ENCODE data around the gene VRK2.
"Not testable (repeated sequence)": the region's sequence is repeated elsewhere in the genome, so short reads cannot be mapped to it uniquely, and the experiment has no call there.

Gene VRK2

DNA sequence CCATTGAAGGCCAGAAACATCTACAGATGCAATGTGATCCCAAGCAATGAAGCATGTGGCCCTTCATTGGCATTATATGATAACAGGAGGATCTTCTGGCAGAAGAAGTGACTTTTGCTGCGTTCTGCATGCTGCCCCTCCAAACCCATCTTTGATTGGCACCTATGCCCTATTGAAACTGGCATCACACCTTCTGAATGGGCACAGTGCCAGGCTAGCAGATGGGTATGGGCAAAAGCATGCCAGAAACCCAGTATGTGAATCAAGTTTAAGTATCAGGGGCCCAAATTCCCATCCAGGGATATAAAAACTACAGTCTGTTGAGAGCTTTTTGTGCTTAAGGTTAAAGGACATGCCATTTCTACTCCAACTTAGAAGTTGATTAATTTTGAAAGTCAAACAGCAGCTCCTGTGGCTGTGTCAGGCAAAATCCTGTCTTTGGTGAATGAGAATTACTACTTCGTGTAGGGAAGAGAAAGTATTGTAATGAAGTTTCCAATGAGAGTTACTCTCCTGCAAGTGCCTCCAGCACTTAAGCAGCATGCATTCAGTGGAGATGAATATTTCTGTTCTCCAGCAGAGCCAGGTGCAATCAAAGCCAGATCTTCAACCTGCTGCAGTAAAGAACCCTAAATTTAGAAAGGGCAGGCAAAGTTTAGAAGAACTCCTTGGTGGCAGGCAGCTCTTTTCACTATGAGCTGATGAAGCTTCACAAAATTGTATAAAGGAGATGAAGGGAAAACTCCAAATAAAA lies 8.6 kb downstream of the VRK2 start:
- no peak for DNase-seq

DNA sequence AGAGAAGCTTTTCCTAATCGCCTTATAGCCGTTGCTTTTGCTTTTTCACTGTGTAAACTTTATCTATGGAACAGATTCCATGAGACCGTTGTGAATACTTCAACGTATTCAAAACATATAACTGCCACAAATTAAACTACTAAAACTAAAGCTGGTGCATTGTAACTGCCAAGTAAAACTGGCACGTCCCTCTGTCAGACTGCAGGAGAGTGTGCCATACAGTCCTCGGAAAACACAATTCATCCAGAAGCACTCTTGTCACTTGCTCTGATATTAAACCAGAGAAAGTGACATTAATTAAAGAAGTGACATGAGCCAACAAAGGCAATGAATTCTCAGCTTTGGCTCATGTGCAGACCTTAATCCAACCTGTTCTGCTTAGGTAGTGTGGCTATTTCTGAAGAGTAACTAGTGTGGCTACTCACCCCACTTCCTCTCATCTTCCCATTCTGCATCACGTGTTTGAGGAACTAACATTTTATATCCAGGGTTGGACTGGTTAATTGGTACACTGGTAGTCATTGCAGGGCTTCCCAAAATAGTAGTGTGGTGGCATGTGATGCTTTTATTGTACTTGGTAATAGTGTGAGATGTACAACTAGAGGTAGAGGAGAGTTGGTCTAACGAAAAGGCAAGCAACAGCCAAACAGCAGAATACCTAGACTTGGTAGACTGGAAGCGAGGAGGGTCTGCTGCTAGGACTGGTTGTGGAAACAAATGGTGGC lies 9.7 kb downstream of the VRK2 start:
- DNase-seq, result no peak

GRCh38 chr2:58057707-58058530 lies 11.3 kb downstream of the VRK2 start:
- no peak for DNase-seq

DNA sequence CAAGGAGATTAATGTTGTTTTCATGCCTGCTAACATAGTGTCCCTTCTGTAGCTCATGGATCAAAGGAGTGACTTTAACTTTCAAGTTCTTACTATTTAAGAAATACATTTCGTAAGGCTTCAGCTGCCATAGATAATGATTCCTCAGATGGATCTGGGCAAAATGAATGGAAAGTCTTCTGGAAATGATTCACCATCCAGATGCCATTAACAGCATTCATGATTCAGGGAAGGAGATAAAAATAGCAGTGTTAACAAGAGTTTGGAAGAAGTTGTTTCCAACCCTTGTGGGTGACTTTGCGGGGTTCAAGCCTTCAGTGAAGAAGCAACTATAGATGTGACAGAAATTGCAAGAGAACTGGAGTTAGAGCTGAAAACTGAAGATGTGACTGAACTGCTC lies 17.0 kb downstream of the VRK2 start:
- DNase-seq, result no peak

DNA sequence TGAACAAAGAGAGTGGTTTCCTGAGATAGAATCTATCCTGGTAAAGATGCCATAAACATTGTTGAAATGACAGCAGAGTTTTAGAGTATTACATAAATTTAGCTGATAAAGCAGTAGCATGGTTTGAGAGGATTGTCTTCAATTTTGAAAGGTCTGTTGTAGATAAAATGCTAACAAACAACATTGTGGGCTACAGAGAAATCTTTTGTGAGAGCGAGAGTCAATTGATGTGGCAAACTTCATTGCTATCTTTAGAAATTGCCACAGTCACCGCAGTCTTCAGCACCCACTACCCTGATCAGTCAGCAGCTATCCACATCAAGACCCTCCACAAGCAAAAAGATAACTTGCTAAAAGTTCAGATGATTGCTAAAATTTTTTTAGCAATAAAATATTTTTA lies 17.5 kb downstream of the VRK2 start:
- no peak for DNase-seq

GRCh38 chr2:58065248-58065647 lies 18.6 kb downstream of the VRK2 start:
- DNase-seq, result no peak

- no peak for DNase-seq
Observed at GRCh38 chr2:58067001-58067400, 20.4 kb downstream of the VRK2 start.

DNA sequence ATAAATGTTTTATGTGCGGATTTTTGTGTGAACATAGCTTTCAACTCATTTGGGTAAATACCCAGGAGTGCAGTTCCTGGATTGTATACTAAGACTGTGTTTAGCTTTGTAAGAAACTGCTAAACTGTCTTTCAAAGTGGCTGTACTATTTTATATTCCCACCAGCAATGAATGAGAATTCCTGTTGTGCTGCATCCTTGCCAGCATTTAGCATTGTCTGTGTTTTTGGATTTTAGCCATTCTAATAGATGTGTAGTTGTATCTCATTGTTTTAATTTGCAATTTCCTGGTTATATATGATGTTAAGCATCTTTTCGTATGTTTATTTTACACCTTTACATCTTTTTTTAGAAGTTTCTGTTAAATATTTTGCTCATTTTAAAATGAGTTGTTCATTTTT lies 24.2 kb downstream of the VRK2 start:
- no peak for DNase-seq

- no peak for DNase-seq
Observed at GRCh38 chr2:58072102-58072501, 25.5 kb downstream of the VRK2 start.

GRCh38 chr2:58073008-58073407 lies 26.4 kb downstream of the VRK2 start:
- no peak for DNase-seq

GRCh38 chr2:58073751-58074150 lies 27.1 kb downstream of the VRK2 start:
- DNase-seq, result no peak

DNA sequence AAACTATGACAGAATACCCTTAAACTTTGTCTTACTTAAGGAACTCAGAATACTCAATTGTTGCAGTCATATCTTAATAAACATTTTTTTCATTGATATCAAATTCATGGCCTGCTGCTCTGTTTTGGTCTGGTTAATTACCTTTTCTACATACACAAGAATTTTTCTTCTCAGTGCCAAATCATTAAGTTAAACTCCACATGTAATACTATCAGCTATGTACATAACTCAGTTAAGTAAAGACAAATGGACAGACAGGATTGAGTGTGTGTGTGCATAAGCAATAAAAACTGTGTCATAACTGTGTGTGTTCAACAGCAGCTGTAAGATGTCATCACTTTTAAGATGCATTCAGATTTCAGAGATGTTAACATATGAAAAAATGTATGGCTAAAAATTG lies 34.4 kb downstream of the VRK2 start:
- no peak for DNase-seq

- no peak for DNase-seq
Observed at GRCh38 chr2:58089081-58089480, 42.5 kb downstream of the VRK2 start.

- DNase-seq, result not testable (repeated sequence)
Observed at GRCh38 chr2:58092772-58093171, 46.2 kb downstream of the VRK2 start.

DNA sequence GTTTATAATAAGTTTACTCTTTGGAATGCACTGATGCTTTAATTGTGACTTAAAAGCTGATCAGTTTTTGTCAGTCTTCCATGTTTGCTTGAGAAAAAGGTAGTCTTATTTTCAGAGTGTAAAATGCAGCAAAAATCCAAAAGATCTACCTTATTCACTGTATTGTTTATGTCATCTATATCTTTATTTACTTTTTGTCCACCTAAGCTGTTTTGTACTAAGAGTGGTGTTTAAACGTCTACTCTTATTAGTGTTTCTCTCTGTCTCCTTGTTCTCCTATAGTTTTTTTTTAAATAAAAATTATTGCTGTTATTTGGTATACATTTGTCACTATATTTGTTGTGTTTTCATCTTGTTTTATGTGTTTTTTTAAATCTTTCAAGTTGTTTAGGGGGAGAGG lies 50.4 kb downstream of the VRK2 start:
- DNase-seq, result no peak

DNA sequence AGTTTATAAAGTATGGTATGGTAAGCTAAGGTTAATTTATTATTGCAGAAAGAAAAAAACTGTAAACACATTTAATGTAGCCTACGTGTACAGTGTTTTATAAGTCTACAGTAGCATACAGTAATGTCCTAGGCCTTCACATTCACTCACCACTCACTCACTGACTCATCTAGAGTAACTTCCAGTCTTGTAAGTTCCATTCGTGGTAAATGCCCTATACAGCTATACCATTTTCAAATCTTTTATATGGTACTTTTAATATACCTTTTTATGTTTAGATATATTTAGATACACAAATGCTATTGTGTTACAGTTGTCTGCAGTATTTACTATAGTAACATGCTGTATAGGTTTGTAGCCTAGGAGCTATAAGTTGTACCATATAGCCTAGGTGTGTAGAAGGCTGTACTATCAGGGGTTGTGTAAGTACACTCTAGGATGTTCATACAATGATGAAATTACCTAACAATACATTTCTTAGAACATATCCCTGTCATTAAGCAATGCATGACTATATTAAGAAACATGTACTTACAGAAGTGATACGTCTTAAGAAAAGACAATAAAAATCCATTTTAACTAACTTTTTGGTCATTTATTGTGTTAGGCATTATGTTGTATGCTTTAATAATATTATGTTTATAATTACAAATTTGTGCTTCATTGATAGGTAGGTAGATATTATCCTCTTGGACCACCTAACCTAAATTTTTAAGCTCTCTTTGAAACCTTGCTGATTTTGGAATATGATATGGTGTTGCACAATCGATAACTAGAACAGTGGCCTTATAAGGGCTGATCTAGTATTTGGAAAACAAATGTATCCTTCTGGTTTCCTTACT lies 51.9 kb downstream of the VRK2 start:
- DNase-seq, result no peak

- no peak for DNase-seq
Observed at GRCh38 chr2:58099096-58099769, 52.6 kb downstream of the VRK2 start.

DNA sequence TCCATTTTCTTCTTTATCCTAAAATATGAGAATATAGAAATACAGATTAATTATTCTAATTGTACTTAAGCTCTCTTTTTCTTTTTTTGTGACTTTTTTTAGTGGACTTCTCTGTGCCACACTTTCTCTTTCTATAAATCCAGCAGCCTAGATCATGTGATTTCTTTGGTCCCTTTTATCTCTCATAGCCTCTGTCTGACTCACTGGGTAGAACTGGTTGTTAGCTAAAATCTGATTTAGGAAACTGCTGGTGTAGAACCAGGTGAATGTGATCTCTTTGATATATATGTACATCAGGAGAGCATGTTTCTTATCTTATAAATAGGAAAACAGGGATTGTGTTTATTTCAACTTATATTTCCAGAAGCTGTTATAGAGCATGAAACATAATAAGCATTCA lies 54.9 kb downstream of the VRK2 start:
- no peak for DNase-seq

DNA sequence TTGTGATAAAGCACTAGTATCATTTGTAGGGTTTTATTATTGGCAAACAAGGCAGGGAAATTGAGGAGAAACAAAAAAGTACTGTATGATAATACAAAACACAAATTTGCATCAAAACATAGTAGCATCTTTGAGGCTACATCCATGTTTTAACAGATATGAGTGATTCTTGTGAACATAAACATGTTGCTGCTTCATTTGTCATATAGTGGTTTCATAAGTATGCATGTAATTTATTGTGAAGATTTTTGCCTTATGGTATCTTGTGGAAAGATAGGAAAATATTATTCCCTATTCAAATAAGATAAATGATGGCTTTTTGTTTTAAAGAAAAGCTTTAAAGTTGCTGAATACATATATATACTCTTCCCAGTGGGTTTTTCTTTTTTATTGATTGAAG lies 60.3 kb downstream of the VRK2 start:
- DNase-seq, result no peak

GRCh38 chr2:58107803-58108710 lies 61.5 kb downstream of the VRK2 start:
- no peak for DNase-seq

- no peak for DNase-seq
Observed at GRCh38 chr2:58109481-58109880, 62.9 kb downstream of the VRK2 start.

Data from activated CD4-positive, alpha-beta T cell treated with anti-CD3 and anti-CD28 coated beads for 48 hours (primary cell).